NAMALWA (cell line): Measurements from ENCODE around the gene ARFRP1.
"Not testable (repeated sequence)": the region's sequence is repeated elsewhere in the genome, so short reads cannot be mapped to it uniquely, and the experiment has no call there.

Source experiments
- DNase-seq: peaks from one replicate; pipeline ENCODE4 v3.0.0-alpha.2; 2015; ENCODE audit warnings: low spot score

Gene ARFRP1

GRCh38 chr20:63655249-63655648, 52.5 kb downstream of the ARFRP1 start:
- no peak for DNase-seq

GRCh38 chr20:63653974-63654668, 53.7 kb downstream of the ARFRP1 start:
- DNase-seq, result no peak

- DNase-seq, result no peak
Measured at GRCh38 chr20:63653041-63653973, 54.5 kb downstream of the ARFRP1 start, which contains the start of gene STMN3. STMN3 (minus strand) TSS chr20:63653424; CDS start chr20:63653345, 79 bp downstream.

- no peak for DNase-seq
Measured at GRCh38 chr20:63652192-63652980, 55.4 kb downstream of the ARFRP1 start.

DNA sequence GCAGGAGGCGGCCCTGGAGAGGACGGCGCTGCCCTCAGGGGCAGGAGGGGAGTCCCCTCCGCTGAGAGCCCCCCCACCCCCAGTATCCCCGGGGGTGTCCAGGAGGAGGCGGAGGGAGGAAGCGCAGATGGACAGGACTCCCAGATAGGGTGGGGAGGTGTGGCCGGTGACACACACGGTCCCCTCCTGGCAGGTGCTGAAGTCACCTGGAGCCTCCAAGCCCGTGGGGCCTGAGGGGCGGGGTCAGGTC, 55.9 kb downstream of the ARFRP1 start:
- DNase-seq, result no peak

DNA sequence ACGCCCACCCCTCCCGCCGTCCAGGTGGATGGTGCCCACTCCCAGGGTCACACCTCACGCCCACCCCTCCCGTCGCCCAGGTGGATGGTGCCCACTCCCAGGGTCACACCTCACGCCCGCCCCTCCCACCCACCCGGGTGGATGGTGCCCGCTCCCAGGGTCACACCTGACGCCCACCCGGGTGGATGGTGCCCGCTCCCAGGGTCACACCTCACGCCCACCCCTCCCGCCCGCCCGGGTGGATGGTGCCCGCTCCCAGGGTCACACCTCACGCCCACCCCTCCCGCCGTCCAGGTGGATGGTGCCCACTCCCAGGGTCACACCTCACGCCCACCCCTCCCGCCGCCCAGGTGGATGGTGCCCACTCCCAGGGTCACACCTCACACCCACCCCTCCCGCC, 57.3 kb downstream of the ARFRP1 start:
- DNase-seq, result not testable (repeated sequence)

DNA sequence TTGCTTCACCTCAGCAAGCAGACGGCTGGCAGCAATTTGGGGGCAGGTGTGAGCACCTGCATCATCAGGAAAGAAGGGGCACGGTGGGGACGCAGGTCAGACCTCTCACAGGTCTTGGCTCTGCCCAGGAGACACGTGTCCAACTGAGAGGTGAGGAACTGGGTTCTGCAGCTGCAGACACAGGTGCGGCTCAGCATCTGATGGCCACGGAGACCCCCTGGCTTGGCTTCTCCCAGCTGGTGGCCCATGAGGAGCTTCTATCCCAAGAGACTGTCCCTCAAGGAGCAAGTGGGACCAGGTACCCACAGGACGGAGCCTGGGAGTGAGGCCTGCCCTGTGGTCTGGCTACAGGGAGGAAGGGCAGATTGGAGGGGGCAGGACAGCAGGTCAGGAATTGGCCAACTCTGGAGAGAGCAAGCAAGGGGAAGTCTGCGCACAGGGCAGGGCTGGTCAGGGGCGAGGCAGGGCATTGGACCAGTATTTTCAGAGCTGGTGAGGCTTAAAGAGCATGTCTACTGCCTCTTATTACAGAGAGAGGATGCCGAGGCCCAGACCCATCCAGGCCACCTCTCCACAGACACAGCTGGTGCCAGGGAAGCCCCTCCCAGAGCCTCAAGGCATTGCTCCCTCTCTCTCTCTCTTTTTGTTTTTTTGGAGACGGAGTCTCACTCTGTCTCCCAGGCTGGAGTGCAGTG, 58.7 kb downstream of the ARFRP1 start:
- DNase-seq, result no peak
